Fibroblast of skin of left biceps (primary cell): ENCODE data around the gene ENO4.

Source experiments
- DNase-seq, 2 experiments: peaks; one replicate each; pipeline ENCODE4 v3.0.0-alpha.2; 2013; ENCODE audit warnings: low read depth in 2 of 2

The ENO4 gene

DNA sequence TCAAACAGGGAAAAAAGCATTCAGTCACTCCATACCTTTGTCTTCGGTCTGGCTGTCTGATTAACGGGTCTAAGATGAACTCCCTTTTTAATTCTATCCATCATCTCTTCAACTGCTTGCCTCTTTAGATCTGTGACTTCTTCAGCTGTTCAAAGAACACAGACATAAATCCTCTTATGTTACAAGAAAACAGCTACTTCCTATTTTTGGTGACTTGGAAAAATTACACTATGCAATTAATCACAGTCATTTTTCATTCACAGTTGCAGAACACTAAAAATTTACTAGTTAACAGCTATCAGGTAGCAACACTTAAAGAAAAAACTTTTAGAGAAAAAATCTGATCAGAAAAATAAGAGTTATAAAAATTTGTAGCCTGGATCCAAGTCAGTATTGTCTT lies 66.0 kb downstream of the ENO4 start:
- DNase-seq: no peak

DNA sequence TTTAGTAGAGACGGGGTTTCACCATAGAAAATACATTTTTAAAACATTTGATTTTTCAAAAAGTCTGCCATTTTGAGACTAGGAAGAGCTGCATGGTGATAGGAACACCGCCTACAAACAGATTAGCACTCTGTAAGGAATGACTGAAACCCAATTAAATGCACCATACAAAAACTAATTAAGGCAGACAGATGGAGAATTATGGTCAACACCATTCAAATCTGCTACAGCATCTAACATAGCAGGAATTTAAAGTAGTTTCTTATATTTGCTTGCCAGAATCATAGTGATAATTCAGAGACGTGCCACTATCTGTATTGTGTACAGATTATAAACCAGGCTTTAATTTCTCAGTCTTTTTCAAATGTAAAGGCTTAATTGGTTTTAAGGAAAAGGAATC lies 68.2 kb downstream of the ENO4 start:
- no peak for DNase-seq

DNA sequence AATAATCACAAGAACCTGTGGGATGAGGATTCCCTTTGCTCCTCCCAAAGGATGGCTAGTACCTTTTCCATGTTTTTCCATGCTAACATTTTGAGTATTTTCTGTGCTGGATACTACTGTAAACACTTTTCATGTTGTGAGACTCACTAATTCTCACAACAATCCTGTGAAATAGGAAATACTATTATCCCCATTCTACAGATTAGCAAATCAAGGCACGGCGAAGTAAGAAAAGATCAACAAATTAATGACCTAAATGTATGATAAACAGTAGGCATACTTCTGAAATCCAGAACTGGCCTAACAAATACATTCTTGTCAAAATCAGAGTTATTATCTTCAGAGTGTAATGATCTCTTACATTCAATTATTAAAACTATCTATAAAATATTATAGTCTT lies 69.3 kb downstream of the ENO4 start:
- no peak for DNase-seq

DNA sequence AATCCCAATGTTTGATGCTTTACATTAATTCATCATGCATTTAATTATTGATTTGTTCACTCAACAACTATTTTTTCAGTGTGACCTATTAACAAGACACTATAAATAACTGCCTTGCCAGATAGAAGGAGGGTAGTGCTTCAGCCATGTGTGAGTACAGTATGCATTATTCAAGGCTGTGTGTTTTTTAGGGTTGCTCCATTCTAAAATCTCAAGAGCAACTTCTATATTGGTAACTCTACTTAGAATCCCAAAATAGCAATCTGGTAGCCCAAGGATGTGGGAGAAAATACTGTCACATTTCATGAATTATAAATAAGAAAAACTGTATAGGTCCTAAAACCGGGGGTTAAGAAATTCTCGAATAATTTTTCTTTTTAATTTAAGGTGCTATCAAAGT lies 69.9 kb downstream of the ENO4 start:
- no peak for DNase-seq

DNA sequence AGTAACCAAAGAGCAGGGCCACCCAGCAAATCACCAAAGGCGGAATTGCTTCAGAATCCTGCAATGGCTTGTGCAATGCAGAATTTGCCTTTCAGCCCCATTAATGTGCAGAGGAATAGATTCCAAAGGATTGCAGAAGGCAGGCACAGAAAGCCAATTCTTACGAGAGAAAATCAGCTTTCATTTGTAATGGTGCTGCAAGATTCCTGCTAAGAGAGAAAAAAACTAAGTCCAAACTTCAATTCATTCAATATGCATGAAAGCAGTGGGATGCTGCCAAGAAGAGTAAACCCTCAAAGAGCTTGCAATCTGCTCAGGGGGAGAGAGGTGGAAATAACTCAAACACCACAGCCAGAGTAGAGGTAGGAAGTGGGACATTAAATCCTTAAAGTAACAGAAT lies 70.4 kb downstream of the ENO4 start:
- no peak for DNase-seq

DNA sequence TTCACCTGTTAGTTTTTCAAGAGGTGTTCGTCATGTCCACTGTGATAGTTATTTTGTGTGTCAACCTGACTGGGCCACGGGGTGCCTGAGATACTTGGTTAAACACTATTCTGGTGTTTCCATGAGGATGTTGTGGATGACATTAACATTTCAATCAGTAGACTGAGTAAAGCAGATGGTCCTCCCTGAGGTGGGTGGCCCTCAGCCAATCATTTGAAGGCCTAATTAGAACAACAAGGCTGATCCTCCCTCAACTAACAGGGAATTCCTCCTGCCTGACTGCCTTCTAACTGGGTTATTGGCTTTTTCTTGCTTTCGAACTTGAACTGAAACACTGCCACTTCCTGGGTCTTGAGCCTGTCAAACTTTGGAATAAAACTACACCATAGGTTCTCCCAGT lies 75.8 kb downstream of the ENO4 start:
- DNase-seq: no peak

DNA sequence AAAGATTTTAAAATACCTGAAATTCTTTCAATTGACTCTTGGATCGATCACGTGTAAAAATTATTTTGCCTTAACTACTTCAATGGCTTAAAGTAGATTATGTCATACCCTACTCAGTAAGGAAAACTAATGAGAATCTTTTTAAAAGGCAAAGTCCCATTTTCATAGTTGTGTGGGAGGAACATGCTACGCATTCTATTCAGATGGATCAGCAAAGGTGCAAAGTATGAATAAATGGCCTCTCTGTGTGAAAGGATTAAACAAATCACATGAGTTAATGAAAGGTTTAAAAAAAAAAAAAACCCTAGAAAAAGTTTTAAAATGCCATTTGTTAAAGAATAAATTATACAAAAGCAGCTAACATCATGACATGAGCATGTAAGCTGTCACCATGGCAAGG lies 77.1 kb downstream of the ENO4 start:
- DNase-seq: no peak

DNA sequence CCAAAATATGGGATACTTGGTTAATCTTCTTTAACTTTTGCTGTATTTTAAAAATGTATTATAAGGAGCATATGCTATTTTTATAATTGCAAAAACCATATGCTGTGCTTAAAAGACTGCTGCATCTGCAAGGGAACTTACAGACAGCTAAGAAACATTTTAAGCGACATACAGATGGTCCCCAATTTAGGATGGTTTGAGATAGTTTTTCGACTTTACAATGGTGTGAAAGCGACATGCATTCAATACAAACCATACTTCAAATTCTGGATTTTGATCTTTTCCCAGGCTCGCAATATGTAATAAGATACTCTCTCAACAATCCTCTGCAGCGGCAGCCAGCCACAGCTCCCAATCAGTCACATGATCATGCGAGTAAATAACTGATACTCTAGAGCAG lies 82.5 kb downstream of the ENO4 start:
- no peak for DNase-seq
